A549 (cell line): ENCODE measurements around the gene SUPT20HL1. TPM values are rescaled to one million over a fixed set of nuclear protein-coding genes. Genes with fewer than 3 reads are reported as not detected.

Source experiments
- ATAC-seq, 2 experiments: fragments of 200-7000 bp in 1 of 2; fragments of >200 bp in 1 of 2; cut with Nextera tagmentation in 1 of 2; cut with Tn5 transposase in 1 of 2; 3 replicates each; pipeline versions ENCODE4 v1.8.0 to v1.9.1; 2018 to 2020; ENCODE audit warnings: mild to moderate bottlenecking in 1 of 2, moderate library complexity in 1 of 2
- CTCF ChIA-PET: fragments of 300-600 bp; sonication (Branson Sonifier 250); formaldehyde crosslinking; extraction: SDS; loops from one replicate; lab custom pipeline; 2021; ENCODE audit warnings: antibody characterized with exemption, inconsistent platforms; lab: Yijun Ruan, JAX
- POLR2A ChIA-PET: fragments of 350-600 bp; formaldehyde crosslinking; extraction: SDS; loops from one replicate; lab custom pipeline; 2021; ENCODE audit warnings: antibody characterized with exemption, inconsistent platforms; lab: Yijun Ruan, JAX
- DNase-seq, 2 experiments: peaks; one replicate each; pipeline versions ENCODE4 v3.0.0 to v3.0.0-alpha.2; 2011 to 2016; ENCODE audit warnings: low read depth in 1 of 2, low spot score in 1 of 2
- FAIRE-seq: peaks from 2 replicates; lab custom pipeline; 2011; peaks lifted over from hg19 to GRCh38; lab: Jason Lieb, UNC
- H3K27ac ChIP-seq, 2 experiments: fragments of >200 bp; sonication (Bioruptor Twin); formaldehyde crosslinking; 3 replicates each; pipeline ENCODE4 v1.5.1; 2016 to 2017
- H3K4me1 ChIP-seq: fragments of >200 bp; sonication (Bioruptor Twin); formaldehyde crosslinking; 3 replicates; pipeline ENCODE4 v1.6.1; 2016
- H3K4me2 ChIP-seq: fragments of >200 bp; sonication (Bioruptor Twin); formaldehyde crosslinking; 3 replicates; pipeline ENCODE4 v1.6.1; 2016
- H3K4me3 ChIP-seq: fragments of >200 bp; sonication (Bioruptor Twin); formaldehyde crosslinking; 3 replicates; pipeline ENCODE4 v1.5.1; 2016
- H3K9me3 ChIP-seq: fragments of >200 bp; sonication (Bioruptor Twin); formaldehyde crosslinking; 3 replicates; pipeline ENCODE4 v1.6.1; 2016
- CBX2 ChIP-seq: fragments of 200-600 bp; sonication (generic); IDR thresholded peaks from 2 replicates; pipeline ENCODE4 v1.6.1; 2016; ENCODE audit warnings: low read depth, mild to moderate bottlenecking, borderline replicate concordance
- CBX8 ChIP-seq: fragments of 200-600 bp; sonication (generic); IDR thresholded peaks from 2 replicates; pipeline ENCODE4 v1.6.1; 2016
- CHD2 ChIP-seq: fragments of 150-350 bp; IDR thresholded peaks from 2 replicates; pipeline ENCODE4 v1.6.1; 2014; ENCODE audit warnings: low read length; ENCODE audit not compliant: partially characterized antibody
- CHD4 ChIP-seq: fragments of 200-600 bp; sonication (generic); IDR thresholded peaks from 2 replicates; pipeline ENCODE4 v1.6.1; 2016; ENCODE audit warnings: antibody characterized with exemption, mild to moderate bottlenecking, borderline replicate concordance
- EHF ChIP-seq: fragments of 250-450 bp; sonication (Bioruptor Pico); IDR thresholded peaks from 2 replicates; pipeline ENCODE4 v1.5.0; 2020; ENCODE audit warnings: mild to moderate bottlenecking
- EP300 ChIP-seq, 2 experiments: fragments of >200 bp; sonication (Bioruptor Twin); formaldehyde crosslinking; IDR thresholded peaks; 2 replicates in 1 of 2; 3 replicates in 1 of 2; pipeline ENCODE4 v1.6.1; 2016 to 2017
- FOSB ChIP-seq: fragments of 250-450 bp; sonication (Bioruptor Pico); IDR thresholded peaks from 2 replicates; pipeline ENCODE4 v1.5.0; 2020; ENCODE audit warnings: mild to moderate bottlenecking, moderate library complexity
- FOXS1 ChIP-seq: fragments of 250-450 bp; sonication (Bioruptor Pico); IDR thresholded peaks from 2 replicates; pipeline ENCODE4 v1.5.0; 2020; ENCODE audit warnings: mild to moderate bottlenecking, moderate library complexity
- HDAC2 ChIP-seq: fragments of 200-600 bp; sonication (generic); IDR thresholded peaks from 2 replicates; pipeline ENCODE4 v1.6.1; 2016
- HEYL ChIP-seq: fragments of 250-450 bp; sonication (Bioruptor Pico); IDR thresholded peaks from 2 replicates; pipeline ENCODE4 v1.8.0; 2021; ENCODE audit warnings: mild to moderate bottlenecking, moderate library complexity
- HOXA7 ChIP-seq: fragments of 250-450 bp; sonication (Bioruptor Pico); IDR thresholded peaks from 2 replicates; pipeline ENCODE4 v1.5.0; 2020; ENCODE audit warnings: mild to moderate bottlenecking, moderate library complexity
- JUN ChIP-seq, 2 experiments: fragments of >200 bp; sonication (Bioruptor Twin); formaldehyde crosslinking; IDR thresholded peaks; 2 replicates in 1 of 2; 3 replicates in 1 of 2; pipeline ENCODE4 v1.6.1; 2016 to 2017
- JUNB ChIP-seq: fragments of >200 bp; sonication (Bioruptor Twin); formaldehyde crosslinking; IDR thresholded peaks from 2 replicates; pipeline ENCODE4 v1.6.1; 2016
- KDM1A ChIP-seq: fragments of 200-600 bp; sonication (generic); IDR thresholded peaks from 2 replicates; pipeline ENCODE4 v1.6.1; 2016; ENCODE audit warnings: low read depth, mild to moderate bottlenecking
- NFE2L2 ChIP-seq: fragments of 150-350 bp; conservative IDR thresholded peaks from 2 replicates; pipeline ENCODE4 v1.6.1; 2014; ENCODE audit warnings: low read length
- PHF8 ChIP-seq: fragments of 200-600 bp; sonication (generic); IDR thresholded peaks from 2 replicates; pipeline ENCODE4 v1.6.1; 2016; ENCODE audit warnings: low read depth, mild to moderate bottlenecking, antibody characterized with exemption, moderate library complexity, borderline replicate concordance
- POLR2AphosphoS2 ChIP-seq: conservative IDR thresholded peaks from 2 replicates; pipeline ENCODE4 v1.6.1; 2012; ENCODE audit warnings: low read length, improper control_type of control experiment, inconsistent platforms
- RARB ChIP-seq: fragments of 250-450 bp; sonication (Bioruptor Pico); IDR thresholded peaks from 2 replicates; pipeline ENCODE4 v1.8.0; 2021; ENCODE audit warnings: mild to moderate bottlenecking, moderate library complexity
- RCOR1 ChIP-seq: fragments of 150-350 bp; IDR thresholded peaks from 2 replicates; pipeline ENCODE4 v1.6.1; 2014; ENCODE audit warnings: antibody characterized with exemption, low read length, low read depth
- RFX5 ChIP-seq: fragments of 450-650 bp; IDR thresholded peaks from 2 replicates; pipeline ENCODE4 v1.7.1; 2014; ENCODE audit warnings: antibody characterized with exemption, mild to moderate bottlenecking, moderate library complexity
- SREBF2 ChIP-seq: fragments of 450-650 bp; IDR thresholded peaks from 2 replicates; pipeline ENCODE4 v1.6.1; 2014; ENCODE audit warnings: mild to moderate bottlenecking, moderate library complexity
- TP53 ChIP-seq: fragments of 250-450 bp; sonication (Bioruptor Pico); IDR thresholded peaks from 2 replicates; pipeline ENCODE4 v1.5.0; 2021; ENCODE audit warnings: mild to moderate bottlenecking, moderate library complexity
- ZC3H11A ChIP-seq: fragments of 450-650 bp; IDR thresholded peaks from 2 replicates; pipeline ENCODE4 v1.6.1; 2014; ENCODE audit warnings: antibody characterized with exemption, mild to moderate bottlenecking
- ZFP36 ChIP-seq: fragments of 450-650 bp; IDR thresholded peaks from 2 replicates; pipeline ENCODE4 v1.6.1; 2014; ENCODE audit warnings: borderline replicate concordance; ENCODE audit not compliant: partially characterized antibody
- ZNF302 ChIP-seq: fragments of 250-450 bp; sonication (Bioruptor Pico); IDR thresholded peaks from 2 replicates; pipeline ENCODE4 v1.9.0; 2021; ENCODE audit warnings: inconsistent platforms, mild to moderate bottlenecking, moderate library complexity
- ZSCAN20 ChIP-seq: fragments of 250-450 bp; sonication (Bioruptor Pico); IDR thresholded peaks from 2 replicates; pipeline ENCODE4 v1.8.0; 2022; ENCODE audit warnings: mild to moderate bottlenecking, moderate library complexity
- WGBS: methylation state at CpG from one replicate; pipeline ENCODE4 v1.1.6; 2017; ENCODE audit errors: missing lambda C conversion rate; 5-methylcytosine and 5-hydroxymethylcytosine counted together
- polyA plus RNA-seq, 4 experiments: library from polyadenylated mRNA; depleted of rRNA in 3 of 4; stranded (reverse); fragments of >200 nt; fragmentation: RNase III in 1 of 4; extraction: RNeasy Plus Mini Kit Qiagen cat#74134 plus additional on column Dnase treatment in 1 of 4; gene quantifications; 2 replicates in 3 of 4; 3 replicates in 1 of 4; pipeline ENCODE4 v1.2.3, GENCODE V29; 2011 to 2017
- TF ChIP-seq, protein P1 (sequence below): fragments of >200 bp; sonication (Bioruptor Twin); formaldehyde crosslinking; IDR thresholded peaks from 3 replicates; pipeline ENCODE4 v1.6.1; 2016
- TF ChIP-seq, protein P2 (sequence below): IDR thresholded peaks from 2 replicates; pipeline ENCODE4 v1.6.1; 2012; ENCODE audit warnings: low read depth, borderline replicate concordance

Gene SUPT20HL1
- polyA plus RNA-seq, 2 of the 4 experiments (the other 2 are of a cell fraction): not detected

- ChIA-PET CTCF (no interaction called here), POLR2A (no interaction called here)
- H3K9me3 ChIP-seq: no peaks in the 10 kb centered on the region
- no peak overlapping the region for H3K27ac ChIP-seq
- H3K4me3 ChIP-seq: no peak overlapping the region
- ATAC-seq (no peak), FAIRE-seq (no peak), DNase-seq (no peak)
- H3K4me2 ChIP-seq: no peak overlapping the region
- 50% methylated on average over 1 of the region's 1 CpG for WGBS
- H3K4me1 ChIP-seq: no peaks in the 10 kb centered on the region
- TF ChIP-seq RCOR1 (no peak), HDAC2 (no peak), CHD4 (no peak), JUNB (no peak), JUN (IDR thresholded peaks at IDR 0.05) (no peak), ZSCAN20 (CRISPR knock-in tag) (no peak), PHF8 (no peak), HEYL (CRISPR knock-in tag) (no peak), RARB (CRISPR knock-in tag) (no peak), TP53 (CRISPR knock-in tag) (no peak), ZFP36 (no peak)
- TF ChIP-seq, protein P1, sequence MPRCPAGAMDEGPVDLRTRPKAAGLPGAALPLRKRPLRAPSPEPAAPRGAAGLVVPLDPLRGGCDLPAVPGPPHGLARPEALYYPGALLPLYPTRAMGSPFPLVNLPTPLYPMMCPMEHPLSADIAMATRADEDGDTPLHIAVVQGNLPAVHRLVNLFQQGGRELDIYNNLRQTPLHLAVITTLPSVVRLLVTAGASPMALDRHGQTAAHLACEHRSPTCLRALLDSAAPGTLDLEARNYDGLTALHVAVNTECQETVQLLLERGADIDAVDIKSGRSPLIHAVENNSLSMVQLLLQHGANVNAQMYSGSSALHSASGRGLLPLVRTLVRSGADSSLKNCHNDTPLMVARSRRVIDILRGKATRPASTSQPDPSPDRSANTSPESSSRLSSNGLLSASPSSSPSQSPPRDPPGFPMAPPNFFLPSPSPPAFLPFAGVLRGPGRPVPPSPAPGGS: no peak
- TF ChIP-seq, protein P2, sequence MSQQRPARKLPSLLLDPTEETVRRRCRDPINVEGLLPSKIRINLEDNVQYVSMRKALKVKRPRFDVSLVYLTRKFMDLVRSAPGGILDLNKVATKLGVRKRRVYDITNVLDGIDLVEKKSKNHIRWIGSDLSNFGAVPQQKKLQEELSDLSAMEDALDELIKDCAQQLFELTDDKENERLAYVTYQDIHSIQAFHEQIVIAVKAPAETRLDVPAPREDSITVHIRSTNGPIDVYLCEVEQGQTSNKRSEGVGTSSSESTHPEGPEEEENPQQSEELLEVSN: no peak
- TF ChIP-seq, all 56 proteins: peak for 0
Measured at GRCh38 chrX:24341795-24342194, 18.6 kb upstream of the SUPT20HL1 start.

- no peak for ATAC-seq
- CTCF ChIA-PET: no interaction called here
- H3K9me3 ChIP-seq: no peaks in the 10 kb centered on the region
- FAIRE-seq: no peak
- 68% methylated on average over 9 of the region's 9 CpGs for WGBS
- no peak overlapping the region for H3K27ac ChIP-seq
- TF ChIP-seq SREBF2 (no peak), RARB (CRISPR knock-in tag) (no peak), KDM1A (no peak), ZNF302 (CRISPR knock-in tag) (no peak), CBX8 (no peak), ZC3H11A (no peak), HOXA7 (CRISPR knock-in tag) (no peak)
- no peaks in the 10 kb centered on the region for H3K4me1 ChIP-seq
- POLR2A ChIA-PET: no interaction called here
- no peak for DNase-seq
- H3K4me3 ChIP-seq: no peak overlapping the region
- no peak overlapping the region for H3K4me2 ChIP-seq
Measured at GRCh38 chrX:24343719-24344118, 16.7 kb upstream of the SUPT20HL1 start.

DNA sequence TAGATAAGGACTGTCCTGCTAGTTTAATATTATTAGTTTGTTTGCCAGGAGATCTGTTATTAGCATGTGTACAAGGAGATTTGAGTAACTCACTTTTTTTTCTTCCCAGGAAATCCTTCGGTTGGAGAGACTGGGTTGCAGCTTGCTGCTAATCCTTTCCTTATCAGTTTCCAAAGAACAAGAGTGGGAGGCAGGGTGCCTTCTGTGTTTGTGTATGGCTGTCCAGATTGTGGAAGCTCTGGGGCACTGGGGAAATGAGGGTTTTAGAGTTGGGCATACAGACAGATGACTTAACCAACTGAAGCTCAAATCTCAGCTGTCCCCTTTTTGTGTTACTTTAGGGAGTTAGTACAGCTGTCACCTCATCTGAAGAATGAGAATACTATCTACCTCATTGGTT is 12.6 kb upstream of the SUPT20HL1 start:
- DNase-seq: no peak
- TF ChIP-seq FOXS1 (CRISPR knock-in tag) (no peak), SREBF2 (no peak), KDM1A (no peak), EP300 (IDR thresholded peaks at IDR 0.05) (no peak), FOSB (no peak), RARB (CRISPR knock-in tag) (no peak), CBX2 (no peak), CHD4 (no peak), CHD2 (no peak), RCOR1 (no peak), POLR2AphosphoS2 (no peak), EHF (CRISPR knock-in tag) (no peak), JUN (IDR thresholded peaks at IDR 0.05) (no peak), ZSCAN20 (CRISPR knock-in tag) (no peak), HDAC2 (no peak), NFE2L2 (no peak), ZC3H11A (no peak), HEYL (CRISPR knock-in tag) (no peak), RFX5 (no peak)
- TF ChIP-seq, protein P1: no peak
- ATAC-seq: peak in 1 of 2 experiments; percentile 40; a peak in 2 of 6 replicates
- CTCF ChIA-PET: interaction anchor here (1.2 to 2.1 kb wide), 2 partner anchors 10 to 23 kb away, joined by 4 to 6 read pairs; no protein-coding TSS in a partner anchor
- Histone ChIP-seq H3K4me1 (no peaks in the 10 kb centered on the region), H3K4me2 (no peak overlapping the region), H3K9me3 (no peaks in the 10 kb centered on the region), H3K4me3 (no peak overlapping the region), H3K27ac (no peak overlapping the region)
- 75% methylated on average over 1 of the region's 1 CpG for WGBS
- POLR2A ChIA-PET: no interaction called here
- FAIRE-seq: peak; percentile 51
